ENCODE measurements around the gene SORBS2. TPM values are rescaled to one million over a fixed set of nuclear protein-coding genes. Genes with fewer than 3 reads are reported as not detected.

Gene SORBS2
- total RNA-seq, 4 donors from 2014 or later = 21.5 to 118 (median 29.5) TPM

DNA sequence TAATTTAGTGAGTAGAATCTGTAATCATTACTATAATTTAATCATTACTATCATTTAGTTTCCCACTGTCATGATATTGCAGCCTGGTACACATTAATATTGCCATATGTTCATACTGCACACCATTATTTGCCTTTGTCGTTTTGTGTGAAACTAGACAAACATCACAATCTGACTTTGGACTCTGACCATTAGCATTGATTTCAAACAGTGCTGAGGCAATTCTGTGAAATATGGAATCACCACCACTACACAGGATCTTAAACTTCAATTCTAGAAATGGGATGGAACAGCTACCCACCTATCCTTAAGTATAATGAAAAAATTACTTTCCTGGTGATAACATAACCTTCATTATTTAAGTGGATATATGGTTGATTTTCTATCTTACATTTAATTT is 98.3 kb downstream of the SORBS2 start:
- no peak for TF ChIP-seq POLR2A (IDR thresholded peaks at IDR 0.05)
- TF ChIP-seq, protein P1, sequence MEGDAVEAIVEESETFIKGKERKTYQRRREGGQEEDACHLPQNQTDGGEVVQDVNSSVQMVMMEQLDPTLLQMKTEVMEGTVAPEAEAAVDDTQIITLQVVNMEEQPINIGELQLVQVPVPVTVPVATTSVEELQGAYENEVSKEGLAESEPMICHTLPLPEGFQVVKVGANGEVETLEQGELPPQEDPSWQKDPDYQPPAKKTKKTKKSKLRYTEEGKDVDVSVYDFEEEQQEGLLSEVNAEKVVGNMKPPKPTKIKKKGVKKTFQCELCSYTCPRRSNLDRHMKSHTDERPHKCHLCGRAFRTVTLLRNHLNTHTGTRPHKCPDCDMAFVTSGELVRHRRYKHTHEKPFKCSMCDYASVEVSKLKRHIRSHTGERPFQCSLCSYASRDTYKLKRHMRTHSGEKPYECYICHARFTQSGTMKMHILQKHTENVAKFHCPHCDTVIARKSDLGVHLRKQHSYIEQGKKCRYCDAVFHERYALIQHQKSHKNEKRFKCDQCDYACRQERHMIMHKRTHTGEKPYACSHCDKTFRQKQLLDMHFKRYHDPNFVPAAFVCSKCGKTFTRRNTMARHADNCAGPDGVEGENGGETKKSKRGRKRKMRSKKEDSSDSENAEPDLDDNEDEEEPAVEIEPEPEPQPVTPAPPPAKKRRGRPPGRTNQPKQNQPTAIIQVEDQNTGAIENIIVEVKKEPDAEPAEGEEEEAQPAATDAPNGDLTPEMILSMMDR (IDR thresholded peaks at IDR 0.05) = no peak
- H3K4me1 ChIP-seq = no peaks in the 10 kb centered on the region

DNA sequence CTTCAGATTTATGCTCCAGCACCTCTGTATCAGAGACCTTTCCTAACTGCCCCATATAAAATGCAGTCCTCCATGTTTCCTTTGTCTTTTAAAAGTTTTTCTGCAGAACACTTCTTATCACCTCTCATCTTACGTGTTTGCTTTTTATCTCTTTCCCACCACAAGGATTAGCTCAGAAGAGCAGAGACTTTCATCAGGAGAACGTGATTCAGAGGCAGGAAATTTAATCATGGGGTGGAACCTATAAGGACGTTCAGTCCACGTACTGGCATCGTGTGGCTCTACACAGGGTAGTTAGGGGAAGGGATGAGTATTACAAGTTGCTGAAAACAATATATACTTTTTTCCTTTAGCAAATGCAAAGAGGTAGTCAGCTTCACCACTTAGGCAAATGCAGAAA is 98.7 kb downstream of the SORBS2 start:
- intact Hi-C loops (cut with DNase I; ENCODE audit: low total_unique reads) = no loop called here
- DNase-seq = no peak
- H3K4me3 ChIP-seq = no peak overlapping the region
- H3K36me3 ChIP-seq = no peaks in the 10 kb centered on the region
- TF ChIP-seq, protein P1 (IDR thresholded peaks at IDR 0.05) = no peak
- no peak for TF ChIP-seq POLR2A (IDR thresholded peaks at IDR 0.05)
- no peaks in the 10 kb centered on the region for H3K9me3 ChIP-seq
- H3K27me3 ChIP-seq = no peaks in the 10 kb centered on the region
- H3K4me1 ChIP-seq = no peaks in the 10 kb centered on the region
- no peak overlapping the region for H3K27ac ChIP-seq

More for the DNA sequence above, 98.3 kb downstream of the SORBS2 start:
- intact Hi-C loops (cut with DNase I; ENCODE audit: low total_unique reads) = no loop called here
- H3K4me3 ChIP-seq = no peak overlapping the region
- H3K36me3 ChIP-seq = no peaks in the 10 kb centered on the region
- H3K9me3 ChIP-seq = no peaks in the 10 kb centered on the region
- H3K27me3 ChIP-seq = no peaks in the 10 kb centered on the region
- H3K27ac ChIP-seq = no peak overlapping the region
- DNase-seq = no peak

DNA sequence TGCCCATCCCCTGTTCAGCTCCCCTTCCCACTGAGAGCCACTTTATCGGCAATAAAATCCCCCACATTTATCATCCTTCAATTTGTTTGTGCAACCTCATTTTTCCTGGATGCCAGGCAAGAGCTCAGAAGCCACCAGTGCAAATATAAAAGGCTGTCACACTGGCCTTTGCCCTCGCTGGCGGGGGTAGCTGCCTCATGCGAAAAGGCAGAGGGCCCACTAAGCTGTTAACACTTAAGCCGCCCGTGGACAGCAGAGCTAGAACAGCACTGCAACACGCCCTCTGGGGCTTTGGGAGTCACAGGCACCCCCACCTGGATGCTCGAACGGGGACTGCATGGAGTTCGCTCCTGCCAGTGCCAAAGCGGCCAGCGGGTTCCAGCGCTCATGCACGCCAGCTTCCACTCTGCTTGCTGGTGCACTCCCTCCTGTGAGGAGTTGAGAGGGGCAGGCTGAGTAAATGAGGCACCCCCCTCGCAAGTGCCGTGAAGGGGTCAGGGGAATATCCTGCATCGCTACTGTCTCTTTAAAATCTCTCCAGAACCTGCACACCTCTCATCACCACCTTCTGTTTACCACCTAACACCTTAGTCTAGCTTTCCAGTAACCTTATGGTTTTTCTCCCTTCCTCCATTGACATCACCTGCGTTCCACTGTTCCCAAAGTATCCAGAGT is 99.5 kb downstream of the SORBS2 start:
- no peaks in the 10 kb centered on the region for H3K9me3 ChIP-seq
- no peak overlapping the region for H3K27ac ChIP-seq
- intact Hi-C loops (cut with DNase I; ENCODE audit: low total_unique reads) = no loop called here
- no peak for TF ChIP-seq POLR2A (IDR thresholded peaks at IDR 0.05)
- TF ChIP-seq, protein P1 (IDR thresholded peaks at IDR 0.05) = no peak
- H3K27me3 ChIP-seq = no peaks in the 10 kb centered on the region
- H3K36me3 ChIP-seq = no peaks in the 10 kb centered on the region
- H3K4me1 ChIP-seq = no peaks in the 10 kb centered on the region
- DNase-seq = no peak
- H3K4me3 ChIP-seq = no peak overlapping the region

DNA sequence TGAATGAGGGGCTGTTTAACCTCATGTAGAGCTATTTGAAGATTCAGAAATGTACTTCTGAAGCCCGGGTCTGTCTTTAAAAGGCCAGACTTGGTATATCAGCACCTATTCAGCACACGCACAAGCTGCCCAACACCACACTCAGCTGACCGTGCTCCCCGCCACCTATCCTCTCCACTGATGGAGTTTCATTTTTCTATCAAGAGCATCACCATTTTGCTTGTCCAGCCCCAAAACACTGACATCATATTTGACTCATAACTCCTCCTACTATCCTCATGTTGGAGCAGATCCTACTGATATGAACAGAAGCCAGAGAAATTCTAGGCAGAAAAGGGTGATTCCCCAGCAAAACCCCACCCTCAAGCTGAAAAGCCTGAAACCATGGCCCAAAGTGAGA is 100.3 kb downstream of the SORBS2 start:
- intact Hi-C loops (cut with DNase I; ENCODE audit: low total_unique reads) = no loop called here
- no peak overlapping the region for H3K4me3 ChIP-seq
- no peaks in the 10 kb centered on the region for H3K36me3 ChIP-seq
- no peak overlapping the region for H3K27ac ChIP-seq
- H3K4me1 ChIP-seq = no peaks in the 10 kb centered on the region
- no peak for DNase-seq
- H3K9me3 ChIP-seq = no peaks in the 10 kb centered on the region
- no peaks in the 10 kb centered on the region for H3K27me3 ChIP-seq
- TF ChIP-seq, protein P1 (IDR thresholded peaks at IDR 0.05) = no peak
- no peak for TF ChIP-seq POLR2A (IDR thresholded peaks at IDR 0.05)

DNA sequence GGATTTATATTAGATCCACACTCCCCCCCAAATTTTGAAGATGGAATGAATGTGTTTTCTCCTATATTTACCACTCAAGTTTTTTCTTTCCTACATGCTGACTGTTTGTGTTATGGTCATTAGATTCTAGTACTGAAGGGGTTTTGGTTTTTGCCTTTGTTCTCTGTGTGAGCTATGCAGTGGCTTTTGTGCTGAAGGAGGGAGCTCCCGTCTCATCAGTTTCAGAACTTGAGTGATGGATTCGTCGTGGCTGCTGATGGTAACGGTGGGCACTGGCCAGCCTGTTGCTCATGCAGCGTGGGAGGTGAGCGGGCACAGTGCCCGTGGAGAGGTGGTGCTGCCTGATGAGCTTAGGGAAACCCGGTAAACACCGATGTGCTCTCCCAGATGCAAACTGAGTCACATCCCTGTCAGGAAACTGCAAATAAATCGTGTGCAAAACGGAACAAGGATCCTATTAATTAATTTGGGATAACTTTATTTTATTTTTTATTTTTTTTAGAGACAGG is 101.5 kb downstream of the SORBS2 start:
- peaks cover 0 to 5% of the 10 kb centered on the region in 2 donors for H3K9me3 ChIP-seq
- H3K27me3 ChIP-seq = no peaks in the 10 kb centered on the region
- no peaks in the 10 kb centered on the region for H3K36me3 ChIP-seq
- intact Hi-C loops (cut with DNase I; ENCODE audit: low total_unique reads) = no loop called here
- TF ChIP-seq, protein P1 (IDR thresholded peaks at IDR 0.05) = no peak
- TF ChIP-seq POLR2A (IDR thresholded peaks at IDR 0.05) = no peak
- no peak for DNase-seq
- H3K4me3 ChIP-seq = no peak overlapping the region
- no peaks in the 10 kb centered on the region for H3K4me1 ChIP-seq
- H3K27ac ChIP-seq = no peak overlapping the region

Data from uterus (tissue), 4 donors.